HG02970 (cell line): Measurements from ENCODE around the gene KIAA0825.

Source experiments
- ATAC-seq: cut with Tn5 transposase; IDR thresholded peaks from one replicate; pipeline ENCODE4 v1.9.1; 2021; ENCODE audit warnings: mild to moderate bottlenecking, moderate library complexity, moderate number of reproducible peaks; ENCODE audit not compliant: unreplicated experiment, low FRiP score

KIAA0825 gene

GRCh38 chr5:94618493-94619328 lies at the start of gene KIAA0825, which contains the start of gene SLF1:
Gene KIAA0825 (minus strand): TSS chr5:94618604. CDS start chr5:94537126, 81,478 bp downstream.
Gene SLF1 (plus strand): TSS chr5:94618669. CDS start chr5:94628811, 10,142 bp downstream.
- ATAC-seq: peak; percentile 95

GRCh38 chr5:94667937-94668336 lies 49.5 kb upstream of the KIAA0825 start:
- no peak for ATAC-seq

GRCh38 chr5:94661086-94661485 lies 42.7 kb upstream of the KIAA0825 start:
- ATAC-seq: no peak

GRCh38 chr5:94660506-94660905 lies 42.1 kb upstream of the KIAA0825 start:
- no peak for ATAC-seq

- ATAC-seq: no peak
Observed at GRCh38 chr5:94658272-94658671, 39.9 kb upstream of the KIAA0825 start.

- no peak for ATAC-seq
Observed at GRCh38 chr5:94649874-94650273, 31.5 kb upstream of the KIAA0825 start.

GRCh38 chr5:94646758-94647157 lies 28.4 kb upstream of the KIAA0825 start:
- no peak for ATAC-seq

- ATAC-seq: no peak
Observed at GRCh38 chr5:94645053-94645452, 26.6 kb upstream of the KIAA0825 start.

GRCh38 chr5:94640176-94640575 lies 21.8 kb upstream of the KIAA0825 start:
- no peak for ATAC-seq

- ATAC-seq: no peak
Observed at GRCh38 chr5:94632024-94632423, 13.6 kb upstream of the KIAA0825 start.

GRCh38 chr5:94627191-94627590 lies 8.8 kb upstream of the KIAA0825 start:
- ATAC-seq: no peak

- ATAC-seq: no peak
Observed at GRCh38 chr5:94623877-94624276, 5.5 kb upstream of the KIAA0825 start.

- ATAC-seq: no peak
Observed at GRCh38 chr5:94623011-94623410, 4.6 kb upstream of the KIAA0825 start.

- no peak for ATAC-seq
Observed at GRCh38 chr5:94621763-94622162, 3.4 kb upstream of the KIAA0825 start.

- ATAC-seq: no peak
Observed at GRCh38 chr5:94620256-94620655, 1.9 kb upstream of the KIAA0825 start.

- peak; percentile 6 for ATAC-seq
Observed at GRCh38 chr5:94618029-94618492, 343 bp downstream of the KIAA0825 start.

GRCh38 chr5:94615862-94616261 lies 2.5 kb downstream of the KIAA0825 start:
- ATAC-seq: no peak

- ATAC-seq: no peak
Observed at GRCh38 chr5:94614156-94614805, 4.1 kb downstream of the KIAA0825 start.

GRCh38 chr5:94613583-94613982 lies 4.8 kb downstream of the KIAA0825 start:
- no peak for ATAC-seq

GRCh38 chr5:94595281-94595840 lies 23.0 kb downstream of the KIAA0825 start:
- ATAC-seq: no peak
